K562 (cell line): ENCODE measurements around the gene TBATA. TPM values are rescaled to one million over a fixed set of nuclear protein-coding genes. Genes with fewer than 3 reads are reported as not detected.

Source experiments
- BACH1 ChIP-seq: fragments of 200-800 bp; sonication (Bioruptor generic); IDR thresholded peaks from 2 replicates; pipeline ENCODE4 v1.6.1; 2016; ENCODE audit warnings: missing genetic modification characterization, missing compliant biosample characterization
- CHD4 ChIP-seq: fragments of 200-600 bp; sonication (generic); IDR thresholded peaks from 3 replicates; pipeline ENCODE4 v1.6.1; 2012; ENCODE audit warnings: low read depth, mild to moderate bottlenecking, mixed read lengths, low read length, inconsistent platforms; ENCODE audit not compliant: insufficient read depth, insufficient replicate concordance, poor library complexity, severe bottlenecking
- CTCFL ChIP-seq: IDR thresholded peaks from 2 replicates; pipeline ENCODE4 v1.6.1; 2011; ENCODE audit warnings: borderline replicate concordance, low read depth, mild to moderate bottlenecking, moderate library complexity, low read length; ENCODE audit not compliant: insufficient read depth, poor library complexity, severe bottlenecking
- FIP1L1 ChIP-seq: fragments of 200-400 bp; formaldehyde crosslinking; IDR thresholded peaks from 2 replicates; pipeline ENCODE4 v1.6.1; 2018; ENCODE audit warnings: mild to moderate bottlenecking, low read depth, low read length; ENCODE audit not compliant: poor library complexity, severe bottlenecking
- KLF13 ChIP-seq: fragments of 450-650 bp; IDR thresholded peaks from 2 replicates; pipeline ENCODE4 v1.6.1; 2016; ENCODE audit warnings: missing genetic modification characterization, low read depth, mild to moderate bottlenecking, missing compliant biosample characterization, moderate library complexity, borderline replicate concordance
- MLX ChIP-seq, 2 experiments: fragments of 450-650 bp in 1 of 2; sonication (generic) in 1 of 2; formaldehyde crosslinking; conservative IDR thresholded peaks; 2 replicates each; pipeline versions ENCODE4 v1.4.0 to v1.8.1; 2020 to 2022; ENCODE audit warnings: mild to moderate bottlenecking in 1 of 2, missing genetic modification reagents in 1 of 2
- RBM25 ChIP-seq: fragments of 200-400 bp; formaldehyde crosslinking; IDR thresholded peaks from 2 replicates; pipeline ENCODE4 v1.6.1; 2018; ENCODE audit warnings: low read length, low read depth, moderate library complexity; ENCODE audit not compliant: severe bottlenecking
- SNIP1 ChIP-seq: fragments of 450-650 bp; IDR thresholded peaks from 2 replicates; pipeline ENCODE4 v1.7.1; 2017; ENCODE audit warnings: low read depth, mild to moderate bottlenecking
- WHSC1 ChIP-seq: IDR thresholded peaks from one replicate; pipeline ENCODE4 v1.6.1; 2012; ENCODE audit warnings: low read length, control low read depth, inconsistent platforms
- ZNF124 ChIP-seq: sonication (generic); formaldehyde crosslinking; IDR thresholded peaks from 2 replicates; pipeline ENCODE4 v1.8.1; 2022; ENCODE audit warnings: missing genetic modification reagents
- ZNF134 ChIP-seq: fragments of 250-450 bp; sonication (Bioruptor Pico); conservative IDR thresholded peaks from 2 replicates; pipeline ENCODE4 v1.4.0; 2020
- ZNF316 ChIP-seq: fragments of 450-650 bp; IDR thresholded peaks from 2 replicates; pipeline ENCODE4 v1.6.1; 2016
- ZNF644 ChIP-seq: fragments of 200-800 bp; sonication (Bioruptor generic); IDR thresholded peaks from 2 replicates; pipeline ENCODE4 v1.6.1; 2016; ENCODE audit warnings: low read depth, missing genetic modification characterization, missing compliant biosample characterization
- polyA plus RNA-seq, 8 experiments: library from polyadenylated mRNA; depleted of rRNA in 4 of 8; stranded (reverse) in 5 of 8; unstranded in 3 of 8; fragments of >200 nt; fragmentation: Nextera tagmentation in 2 of 8; fragmentation: Illumina TruSeq in 1 of 8; extraction: Ambion mirVana in 2 of 8; extraction: Trizol in 1 of 8; gene quantifications; 2 replicates each; pipeline versions ENCODE4 v1.2.1 to v1.2.3, GENCODE V29; 2011 to 2014; ENCODE audit warnings: inconsistent platforms in 1 of 8, missing spikeins in 1 of 8
- total RNA-seq, 7 experiments: library from RNA; depleted of rRNA in 6 of 7; stranded (reverse); fragments of >200 nt in 6 of 7; fragmentation: Illumina TruSeq in 2 of 7; extraction: Trizol in 2 of 7; gene quantifications; 2 replicates each; pipeline versions ENCODE4 v1.2.1 to v1.2.3, GENCODE V29; 2011 to 2021; ENCODE audit warnings: low replicate concordance in 1 of 7
- TF ChIP-seq, protein P1 (sequence below), 2 experiments: IDR thresholded peaks; 2 replicates each; pipeline ENCODE4 v1.6.1; 2011; ENCODE audit warnings: borderline replicate concordance in 1 of 2, control low read depth in 1 of 2, low read depth in 1 of 2, low read length in 1 of 2, mild to moderate bottlenecking in 1 of 2, mixed read lengths in 1 of 2, moderate library complexity in 1 of 2; ENCODE audit not compliant: insufficient read depth in 1 of 2, insufficient read length in 1 of 2, poor library complexity in 1 of 2, severe bottlenecking in 1 of 2; ENCODE audit errors: extremely low read depth in 1 of 2
- TF ChIP-seq, protein P2 (sequence below): sonication (generic); formaldehyde crosslinking; IDR thresholded peaks from 2 replicates; pipeline ENCODE4 v1.8.1; 2023; ENCODE audit warnings: mild to moderate bottlenecking, missing genetic modification reagents, moderate library complexity
- TF ChIP-seq, protein P3 (sequence below): fragments of 450-650 bp; conservative IDR thresholded peaks from 2 replicates; pipeline ENCODE4 v1.6.1; 2016; ENCODE audit warnings: missing genetic modification characterization, low read depth, mild to moderate bottlenecking, missing compliant biosample characterization, moderate library complexity
- TF ChIP-seq, protein P4 (sequence below), 2 experiments: fragments of 200-800 bp in 1 of 2; sonication (Bioruptor generic) in 1 of 2; sonication (generic) in 1 of 2; formaldehyde crosslinking in 1 of 2; IDR thresholded peaks in 1 of 2; conservative IDR thresholded peaks in 1 of 2; 2 replicates each; pipeline versions ENCODE4 v1.5.0 to v1.6.1; 2016 to 2020; ENCODE audit warnings: missing compliant biosample characterization in 1 of 2, missing genetic modification characterization in 1 of 2, missing genetic modification reagents in 1 of 2

The TBATA gene
- total and polyA plus RNA-seq, 9 of the 15 experiments (the other 6 are each of a cell fraction or from before 2014, with no cell fraction given) = not detected

GRCh38 chr10:70815504-70816219 lies 30.5 kb upstream of the TBATA start, which contains the start of gene SGPL1 (continued):
- TF ChIP-seq, protein P1, sequence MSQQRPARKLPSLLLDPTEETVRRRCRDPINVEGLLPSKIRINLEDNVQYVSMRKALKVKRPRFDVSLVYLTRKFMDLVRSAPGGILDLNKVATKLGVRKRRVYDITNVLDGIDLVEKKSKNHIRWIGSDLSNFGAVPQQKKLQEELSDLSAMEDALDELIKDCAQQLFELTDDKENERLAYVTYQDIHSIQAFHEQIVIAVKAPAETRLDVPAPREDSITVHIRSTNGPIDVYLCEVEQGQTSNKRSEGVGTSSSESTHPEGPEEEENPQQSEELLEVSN (IDR thresholded peaks at IDR 0.05; ENCODE audit: borderline replicate concordance in 1 of 2, extremely low read depth in 1 of 2, insufficient read depth in 1 of 2, insufficient read length in 1 of 2, low read depth in 1 of 2, low read length in 1 of 2, poor library complexity in 1 of 2, severe bottlenecking in 1 of 2) = peak in 1 of 2 experiments; percentile 73
- TF ChIP-seq ZNF134 = no peak
- TF ChIP-seq RBM25 = peak; percentile 35
- TF ChIP-seq ZNF316 = no peak
- no peak for TF ChIP-seq BACH1 (tag)
- peak; percentile 84 for TF ChIP-seq CTCFL
- TF ChIP-seq MLX (CRISPR knock-in tag; conservative IDR thresholded peaks at IDR 0.05) = no peak
- TF ChIP-seq, protein P2, sequence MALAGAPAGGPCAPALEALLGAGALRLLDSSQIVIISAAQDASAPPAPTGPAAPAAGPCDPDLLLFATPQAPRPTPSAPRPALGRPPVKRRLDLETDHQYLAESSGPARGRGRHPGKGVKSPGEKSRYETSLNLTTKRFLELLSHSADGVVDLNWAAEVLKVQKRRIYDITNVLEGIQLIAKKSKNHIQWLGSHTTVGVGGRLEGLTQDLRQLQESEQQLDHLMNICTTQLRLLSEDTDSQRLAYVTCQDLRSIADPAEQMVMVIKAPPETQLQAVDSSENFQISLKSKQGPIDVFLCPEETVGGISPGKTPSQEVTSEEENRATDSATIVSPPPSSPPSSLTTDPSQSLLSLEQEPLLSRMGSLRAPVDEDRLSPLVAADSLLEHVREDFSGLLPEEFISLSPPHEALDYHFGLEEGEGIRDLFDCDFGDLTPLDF = peak; percentile 50; the same call in 1 of the 2 replicates
- TF ChIP-seq, protein P3, sequence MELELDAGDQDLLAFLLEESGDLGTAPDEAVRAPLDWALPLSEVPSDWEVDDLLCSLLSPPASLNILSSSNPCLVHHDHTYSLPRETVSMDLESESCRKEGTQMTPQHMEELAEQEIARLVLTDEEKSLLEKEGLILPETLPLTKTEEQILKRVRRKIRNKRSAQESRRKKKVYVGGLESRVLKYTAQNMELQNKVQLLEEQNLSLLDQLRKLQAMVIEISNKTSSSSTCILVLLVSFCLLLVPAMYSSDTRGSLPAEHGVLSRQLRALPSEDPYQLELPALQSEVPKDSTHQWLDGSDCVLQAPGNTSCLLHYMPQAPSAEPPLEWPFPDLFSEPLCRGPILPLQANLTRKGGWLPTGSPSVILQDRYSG (tag) = no peak
- no peak for TF ChIP-seq WHSC1
- peak; percentile 65; the same call in 1 of the 2 replicates for TF ChIP-seq KLF13 (tag)
- TF ChIP-seq FIP1L1 = peak; percentile 37
- TF ChIP-seq, protein P4, sequence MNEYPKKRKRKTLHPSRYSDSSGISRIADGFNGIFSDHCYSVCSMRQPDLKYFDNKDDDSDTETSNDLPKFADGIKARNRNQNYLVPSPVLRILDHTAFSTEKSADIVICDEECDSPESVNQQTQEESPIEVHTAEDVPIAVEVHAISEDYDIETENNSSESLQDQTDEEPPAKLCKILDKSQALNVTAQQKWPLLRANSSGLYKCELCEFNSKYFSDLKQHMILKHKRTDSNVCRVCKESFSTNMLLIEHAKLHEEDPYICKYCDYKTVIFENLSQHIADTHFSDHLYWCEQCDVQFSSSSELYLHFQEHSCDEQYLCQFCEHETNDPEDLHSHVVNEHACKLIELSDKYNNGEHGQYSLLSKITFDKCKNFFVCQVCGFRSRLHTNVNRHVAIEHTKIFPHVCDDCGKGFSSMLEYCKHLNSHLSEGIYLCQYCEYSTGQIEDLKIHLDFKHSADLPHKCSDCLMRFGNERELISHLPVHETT (CRISPR knock-in tag; conservative IDR thresholded peaks at IDR 0.05 in 1 of 2, IDR thresholded peaks at IDR 0.05 in 1 of 2) = peak in 1 of 2 experiments; percentile 87; a peak in 2 of 4 replicates
- TF ChIP-seq ZNF644 (tag) = 0 out of 2 replicates have a peak, but pooled peaks have one; percentile 69
- TF ChIP-seq CHD4 = no peak
- TF ChIP-seq SNIP1 = no peak
- TF ChIP-seq ZNF124 (CRISPR knock-in tag) = no peak
